HG03103 (cell line): ENCODE results near the gene TMEM135.

ENCODE experiments used
- ATAC-seq: cut with Tn5 transposase; IDR thresholded peaks from one replicate; pipeline ENCODE4 v1.9.1; 2021; ENCODE audit warnings: low read depth; ENCODE audit not compliant: unreplicated experiment

Gene TMEM135

DNA sequence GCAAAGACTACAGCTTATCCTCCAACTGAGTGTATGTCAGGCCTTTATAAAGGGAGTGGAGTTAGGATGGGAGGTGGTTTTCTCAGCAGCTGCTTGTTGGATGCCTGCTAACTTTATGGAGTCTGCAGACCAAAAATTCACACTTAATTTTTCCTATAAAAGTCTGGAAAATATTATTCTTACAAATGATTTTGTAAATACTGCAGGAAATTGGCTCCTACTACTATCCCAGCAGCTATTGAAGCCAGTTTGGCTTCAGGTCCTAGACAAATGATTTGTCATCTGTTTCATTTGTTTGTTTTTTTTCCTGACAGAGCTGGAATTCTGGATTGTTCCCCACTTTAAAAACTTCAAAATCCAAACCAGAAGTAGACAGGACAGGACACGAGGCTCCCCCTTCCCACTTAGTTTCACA is 292.5 kb downstream of the TMEM135 start:
- no peak for ATAC-seq

DNA sequence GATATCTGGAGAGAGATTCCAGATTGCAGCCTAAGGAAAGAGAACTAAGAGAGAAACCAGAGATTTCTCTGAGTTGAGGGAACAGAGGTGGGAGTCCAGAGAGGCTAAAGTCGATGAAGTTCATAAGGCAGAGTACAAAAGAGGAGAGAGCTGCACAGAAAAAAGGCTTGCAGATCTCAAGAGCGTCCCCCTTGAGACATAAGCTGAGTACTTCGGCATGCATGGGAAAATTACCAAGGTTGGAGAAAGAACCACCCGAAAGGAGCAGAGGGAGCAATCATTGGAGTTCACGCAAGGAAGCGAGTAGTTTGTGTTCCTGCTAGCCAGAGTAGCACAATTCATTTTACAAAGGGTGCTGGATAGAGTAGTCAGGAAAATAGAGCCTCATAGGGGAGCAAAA is 293.5 kb downstream of the TMEM135 start:
- ATAC-seq = no peak

DNA sequence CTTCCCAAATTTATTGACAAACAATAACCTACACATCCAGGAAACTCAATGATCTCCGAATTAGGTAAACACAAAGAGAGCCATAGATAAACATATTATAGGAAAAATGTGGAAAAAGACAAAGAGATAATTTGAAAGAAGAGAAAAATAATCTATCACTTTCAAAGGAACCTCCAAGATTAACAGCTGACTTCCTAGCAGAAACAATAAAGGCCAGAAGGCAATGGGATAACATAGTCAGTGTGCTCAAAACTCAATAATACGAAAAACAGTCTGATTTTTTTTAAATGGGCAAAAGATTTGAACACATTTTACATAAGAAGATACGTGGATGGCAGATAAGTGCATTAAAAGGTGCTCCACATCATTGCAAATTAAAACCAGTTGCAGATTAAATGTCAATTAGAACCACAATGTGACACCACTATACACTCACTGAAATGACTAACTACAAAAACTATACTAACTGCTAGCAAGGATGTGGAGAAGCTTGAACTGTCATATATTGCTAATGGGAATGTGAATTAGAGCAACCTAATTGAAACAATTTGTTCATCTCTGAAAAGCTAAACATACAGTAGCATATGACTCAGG is 300.4 kb downstream of the TMEM135 start:
- ATAC-seq = no peak

DNA sequence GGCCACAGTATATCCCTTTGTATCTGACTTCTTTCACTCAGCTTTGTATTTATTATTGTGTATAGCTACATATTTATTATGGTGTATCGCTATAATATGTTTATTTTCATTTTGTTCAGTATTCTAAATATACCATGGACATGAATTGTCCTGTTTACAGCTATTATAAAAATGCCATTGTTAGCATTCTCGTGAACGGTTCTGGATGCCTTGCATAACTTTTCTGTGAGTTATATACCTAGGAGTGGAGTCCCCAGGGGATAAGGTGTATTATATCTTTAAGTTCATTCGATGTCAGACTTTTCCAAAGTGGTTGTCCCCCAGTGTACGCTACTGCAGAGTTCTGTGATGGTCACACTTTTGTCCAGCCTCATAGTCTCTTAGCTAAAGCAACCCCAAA is 301.7 kb downstream of the TMEM135 start:
- no peak for ATAC-seq

DNA sequence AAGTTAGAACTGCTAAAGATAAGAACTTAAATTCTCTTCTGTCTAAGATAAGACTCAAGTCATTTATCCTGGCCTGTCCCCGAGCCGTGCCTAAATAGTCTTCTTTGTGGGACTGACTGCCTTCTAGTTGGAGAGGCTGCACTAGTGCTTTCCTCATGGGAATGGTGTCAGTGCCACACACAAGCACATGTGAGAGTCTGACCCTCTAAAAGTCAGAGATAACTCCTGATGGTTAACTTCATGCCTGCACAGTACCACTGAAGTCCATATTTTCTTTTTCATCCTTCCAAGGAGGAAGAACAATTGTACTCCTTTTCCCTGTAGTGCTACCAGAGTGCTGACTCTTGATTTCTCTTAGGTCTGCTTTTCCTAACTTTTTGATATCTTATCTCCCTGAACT is 309.7 kb downstream of the TMEM135 start:
- ATAC-seq = no peak

DNA sequence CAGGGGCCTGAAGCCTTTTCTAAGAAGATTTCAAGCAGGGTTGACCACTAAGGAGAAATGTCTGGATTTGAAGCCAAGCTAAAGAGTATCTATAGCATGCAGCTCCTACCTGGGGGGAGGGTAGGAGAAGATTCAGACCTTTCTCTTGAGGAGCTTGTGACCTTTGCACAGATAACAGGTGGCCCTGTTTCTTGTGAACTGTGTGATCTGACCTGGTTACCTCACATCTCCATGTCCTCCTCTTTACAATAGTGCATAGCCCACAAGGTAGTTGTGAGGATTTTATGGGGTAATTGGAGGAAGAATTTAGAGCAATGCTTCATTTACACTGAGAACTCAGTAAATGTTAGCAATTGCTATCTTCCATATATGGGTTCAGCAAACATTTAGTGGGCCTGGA is 310.1 kb downstream of the TMEM135 start:
- ATAC-seq = no peak

DNA sequence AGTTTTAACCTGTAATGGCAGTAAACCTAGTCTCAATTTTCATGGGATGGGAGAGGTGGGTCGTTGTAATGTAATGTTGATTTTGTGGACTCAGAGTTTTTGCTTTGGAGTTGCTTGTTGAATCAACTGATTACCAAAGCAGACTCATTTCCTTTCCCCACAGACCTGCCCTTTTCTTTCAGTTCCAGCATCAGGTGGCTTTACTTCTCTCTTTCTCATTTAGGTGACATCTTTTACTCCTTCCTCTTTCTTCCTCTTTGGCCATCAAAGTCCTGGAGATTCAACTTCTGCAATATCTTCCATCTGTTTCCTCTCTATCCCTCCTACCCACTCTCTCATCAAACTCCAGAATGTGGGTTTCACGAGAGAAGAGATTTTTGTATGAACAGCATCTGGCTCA is 313.9 kb downstream of the TMEM135 start:
- ATAC-seq = no peak

DNA sequence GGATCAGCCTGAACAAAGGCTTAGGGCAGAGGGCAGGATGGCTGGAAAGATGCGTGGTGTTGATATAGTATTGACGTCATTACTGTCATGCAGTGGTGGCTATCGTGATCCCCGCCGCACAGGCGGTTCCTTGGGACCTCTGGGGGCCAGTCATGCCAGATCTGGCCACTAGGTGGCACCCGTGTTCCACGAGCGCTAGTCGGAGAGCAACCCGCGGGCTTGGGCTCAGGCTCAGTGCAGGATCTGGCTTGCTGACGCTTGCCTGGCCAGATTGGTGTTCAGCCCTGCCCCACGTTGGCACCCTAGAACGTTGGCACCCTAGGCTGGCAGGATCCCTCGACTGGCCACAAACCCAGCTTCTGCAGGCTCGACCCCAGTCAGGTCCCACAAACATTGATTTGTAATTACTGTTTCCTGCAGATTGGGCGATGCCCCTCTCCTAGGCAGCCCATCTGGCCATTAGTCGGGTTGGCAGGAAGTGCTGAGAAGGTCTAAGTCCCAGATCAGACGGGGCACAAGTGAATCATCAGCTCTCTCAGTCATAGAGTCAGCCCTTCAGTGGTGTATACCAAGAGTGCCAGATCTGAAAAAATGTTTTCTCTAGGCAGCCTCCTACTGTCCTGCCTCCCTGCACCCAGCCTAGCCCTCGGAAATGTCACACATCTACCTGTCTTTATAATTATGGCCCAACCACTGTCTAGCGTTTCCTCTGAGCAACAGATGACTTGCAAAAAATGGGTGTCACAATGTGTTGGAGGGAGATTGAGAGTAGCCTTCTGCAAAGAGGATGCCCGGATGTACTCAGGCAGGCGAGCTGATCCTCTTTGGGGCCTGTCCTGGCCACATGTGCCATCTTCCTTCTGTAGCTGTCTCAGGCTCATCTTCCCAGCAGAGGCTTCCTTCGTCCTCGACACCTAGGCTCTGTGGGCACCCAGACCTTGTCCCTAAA is 315.3 kb downstream of the TMEM135 start:
- ATAC-seq = peak; percentile 91

DNA sequence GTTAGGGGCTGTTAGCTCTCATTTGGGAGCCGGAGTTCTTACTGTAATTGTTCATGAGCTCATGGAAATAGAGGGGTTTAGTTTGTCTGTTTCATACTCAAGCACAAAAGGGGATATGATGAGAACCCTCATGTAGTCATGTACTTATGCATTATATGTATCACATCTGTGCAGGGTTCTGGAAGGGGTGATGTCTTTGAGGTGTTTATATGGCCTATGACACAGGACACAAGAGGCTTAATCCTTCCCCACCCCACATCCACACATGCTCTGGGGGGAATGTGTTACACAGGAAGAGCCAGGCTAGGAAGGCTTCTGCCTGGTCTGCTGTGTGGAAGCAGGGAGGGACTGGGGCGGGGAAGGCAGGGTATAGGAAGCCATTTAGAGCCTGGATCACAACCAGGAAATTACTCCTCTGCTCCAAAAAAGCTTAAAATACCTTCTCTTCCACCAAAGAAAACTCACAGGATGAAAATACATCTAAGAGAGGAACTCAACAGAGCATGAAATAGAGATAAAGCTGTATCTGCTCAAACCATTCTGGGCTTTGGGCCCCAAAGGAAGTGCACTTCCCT is 316.1 kb downstream of the TMEM135 start:
- ATAC-seq = no peak

DNA sequence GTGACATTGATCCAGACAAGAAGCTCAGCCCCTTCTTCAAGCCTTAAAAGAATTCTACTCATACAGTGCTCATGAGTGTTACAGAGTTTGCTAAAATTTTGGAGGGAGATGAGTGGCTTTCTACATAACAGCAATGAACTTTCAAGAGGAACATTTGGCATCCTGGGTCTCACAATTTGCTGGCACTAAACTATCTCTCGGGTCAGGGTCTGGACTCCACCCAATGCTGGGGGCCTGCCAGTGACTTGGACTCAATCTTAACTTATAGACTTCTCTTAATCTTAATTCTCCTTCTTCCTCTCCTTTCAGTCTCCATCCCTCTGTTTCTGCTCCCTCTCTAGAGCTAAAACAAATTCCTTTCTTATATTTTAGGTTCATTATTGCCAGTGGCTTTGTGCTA is 317.9 kb downstream of the TMEM135 start:
- ATAC-seq = no peak

DNA sequence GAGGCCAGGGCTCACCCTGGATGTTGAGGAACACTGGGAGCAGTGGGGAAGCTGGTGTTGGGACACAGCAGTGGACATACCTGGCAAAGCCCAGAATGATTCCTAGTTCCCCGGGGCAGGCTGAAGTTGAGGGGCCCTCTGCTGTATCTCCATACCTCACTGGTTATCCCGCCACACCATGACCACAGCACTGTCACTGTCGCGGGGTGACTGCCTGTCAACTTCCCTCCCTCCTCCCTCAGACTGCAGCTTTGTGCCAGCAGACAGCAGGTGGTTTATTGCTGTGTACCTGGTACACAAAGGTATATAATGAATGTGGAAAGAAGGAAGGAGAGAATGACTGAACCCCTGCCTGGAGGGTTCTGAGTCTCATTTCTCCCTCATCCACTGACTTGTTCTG is 318.7 kb downstream of the TMEM135 start:
- no peak for ATAC-seq

DNA sequence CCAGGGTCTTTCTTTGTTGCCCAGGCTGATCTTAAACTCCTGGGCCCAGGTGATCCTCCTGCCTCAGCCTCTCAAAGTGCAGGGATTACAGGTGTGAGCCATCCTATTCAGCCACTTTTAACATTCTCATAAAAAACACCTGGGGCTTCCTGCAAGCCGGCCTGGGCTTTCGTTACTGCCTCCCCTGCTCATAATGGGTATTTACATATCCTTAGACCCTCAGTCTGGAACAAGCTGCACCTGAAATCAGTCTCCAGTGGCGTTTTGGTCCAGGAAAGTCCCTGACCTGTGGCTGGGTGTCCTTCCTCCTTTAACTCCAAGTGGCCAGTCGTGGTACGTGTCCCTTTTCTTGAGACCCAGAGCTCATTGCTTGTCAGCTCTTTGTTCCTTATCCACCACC is 320.7 kb downstream of the TMEM135 start:
- no peak for ATAC-seq

DNA sequence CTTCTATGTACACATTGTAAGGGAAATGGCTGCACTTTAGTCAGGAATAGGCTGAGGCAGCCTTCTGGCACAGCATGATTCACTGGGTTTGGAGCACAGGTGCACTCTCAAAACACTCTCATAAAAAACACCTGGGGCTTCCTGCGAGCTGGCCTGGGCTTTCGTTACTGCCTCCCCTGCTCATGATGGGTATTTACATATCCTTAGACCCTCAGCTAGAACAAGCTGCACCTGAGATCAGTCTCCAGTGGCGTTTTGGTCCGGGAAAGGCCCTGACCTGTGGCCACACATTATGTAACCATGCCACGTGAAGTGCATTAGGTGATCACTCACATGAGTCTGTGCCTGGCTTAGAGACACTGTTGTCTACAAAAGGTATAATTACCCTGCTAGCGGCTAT is 321.7 kb downstream of the TMEM135 start:
- no peak for ATAC-seq

DNA sequence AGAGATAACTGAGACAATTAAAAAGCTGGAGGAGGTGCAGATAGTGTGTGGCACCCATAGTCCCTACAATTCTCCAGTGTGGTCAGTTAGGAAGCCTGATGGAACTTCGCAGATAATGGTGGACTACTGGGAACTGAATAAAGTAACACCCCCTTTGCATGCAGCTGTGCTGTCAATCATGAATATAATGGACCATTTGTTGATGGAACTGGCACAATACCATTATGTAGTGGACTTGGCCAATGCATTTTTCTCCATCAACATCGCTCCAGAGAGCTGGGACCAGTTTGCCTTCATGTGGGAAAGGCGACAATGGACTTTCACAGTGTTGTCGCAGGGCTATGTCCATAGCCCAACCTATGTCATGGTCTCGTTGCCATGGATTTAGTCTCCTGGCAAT is 324.2 kb downstream of the TMEM135 start:
- ATAC-seq = no peak

DNA sequence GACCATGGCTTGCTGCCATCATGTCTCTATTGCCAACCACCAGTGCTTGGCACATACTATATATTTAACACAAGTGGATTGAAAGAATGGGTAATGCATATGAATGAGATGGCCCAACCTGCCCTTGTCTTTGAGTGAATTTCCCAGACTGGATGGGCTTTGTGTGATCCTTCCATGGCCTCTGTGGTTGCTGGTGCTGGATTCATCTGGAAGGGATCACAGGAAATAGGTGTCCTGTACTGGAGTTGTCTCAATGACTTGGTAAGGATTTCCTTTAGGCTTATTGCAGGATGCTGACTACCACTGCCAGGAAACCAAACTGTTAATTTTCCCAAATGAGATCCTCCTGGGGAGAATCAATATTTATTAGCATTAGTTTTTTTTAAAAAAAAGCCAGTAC is 328.6 kb downstream of the TMEM135 start:
- no peak for ATAC-seq

DNA sequence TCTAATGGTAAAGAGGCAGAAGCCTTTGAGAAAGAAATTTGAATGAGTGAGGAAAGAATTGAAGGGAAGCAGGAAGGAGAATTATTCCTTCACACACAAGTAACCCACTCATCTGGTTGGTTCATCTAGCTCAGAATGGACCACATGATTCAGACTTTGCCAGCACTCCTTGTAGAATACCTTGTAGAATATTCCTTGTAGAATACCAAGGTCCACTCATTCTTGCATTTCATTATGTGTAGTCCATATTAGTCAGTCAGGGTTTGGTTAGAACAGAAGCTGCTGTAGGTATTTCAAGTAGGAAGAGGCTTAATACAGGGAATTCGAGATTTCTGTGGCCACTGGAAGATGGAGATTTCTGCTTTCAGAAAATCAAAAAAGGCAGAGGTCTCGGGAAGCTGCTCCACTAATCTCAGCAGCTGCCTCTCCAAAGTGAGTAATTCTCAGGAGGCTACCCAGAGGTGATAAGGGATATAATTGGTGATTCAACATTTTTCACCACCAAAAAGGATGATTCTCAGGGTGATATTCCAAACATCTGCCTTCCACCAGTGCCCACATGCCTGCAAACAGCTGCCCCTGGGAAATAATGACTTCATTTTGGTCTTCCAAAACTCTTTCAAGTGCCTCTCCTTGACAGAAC is 329.1 kb downstream of the TMEM135 start:
- ATAC-seq = no peak

DNA sequence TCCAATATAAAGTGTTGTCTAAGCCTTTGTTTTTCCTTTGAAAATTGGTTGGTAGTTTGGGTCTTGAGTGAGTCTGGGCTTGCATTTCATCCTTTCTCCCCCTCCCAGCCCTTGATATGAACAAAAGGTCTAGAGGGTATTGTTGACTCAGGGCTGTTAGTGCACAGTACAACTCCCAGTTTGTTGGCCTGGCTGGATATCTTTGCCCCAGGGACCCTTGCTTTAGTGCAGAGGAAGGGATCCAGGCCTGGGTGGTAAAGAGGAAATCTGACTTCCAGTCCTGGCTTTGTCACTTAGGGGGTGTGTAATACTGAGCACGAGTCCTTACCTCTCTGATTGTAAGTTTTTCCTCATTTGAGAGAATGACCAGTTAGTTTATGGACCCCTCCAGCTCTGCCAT is 330.4 kb downstream of the TMEM135 start:
- ATAC-seq = no peak

DNA sequence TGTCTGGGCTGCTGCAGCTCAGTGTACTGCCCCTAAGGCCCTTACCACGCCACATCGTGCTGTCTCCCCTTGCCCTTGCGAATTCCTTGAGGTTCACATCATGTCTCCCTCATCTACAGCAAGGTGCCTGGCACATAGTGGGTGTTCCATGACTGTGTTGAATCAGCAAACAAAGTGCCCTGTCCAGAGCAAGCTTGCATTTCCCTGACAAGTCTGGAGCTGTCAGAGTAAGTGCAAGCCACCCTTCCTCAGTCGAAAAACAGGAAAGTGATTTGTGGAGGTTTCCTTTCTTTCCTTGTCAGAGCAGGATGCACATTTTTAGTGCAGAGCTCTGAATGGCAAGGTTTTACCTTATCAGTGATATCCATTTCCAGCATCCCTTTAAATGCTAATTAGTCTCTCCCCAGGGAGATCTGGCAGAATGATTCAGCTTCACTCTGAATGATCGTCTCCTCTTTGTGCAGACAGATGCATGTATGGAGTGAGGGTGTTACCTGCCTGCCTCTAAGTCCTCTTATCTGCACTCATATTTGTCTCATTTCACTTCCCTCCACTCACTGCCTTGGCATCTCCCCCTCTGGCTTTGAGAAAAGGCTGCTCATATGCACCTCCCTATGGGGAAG is 331.2 kb downstream of the TMEM135 start:
- ATAC-seq = no peak

DNA sequence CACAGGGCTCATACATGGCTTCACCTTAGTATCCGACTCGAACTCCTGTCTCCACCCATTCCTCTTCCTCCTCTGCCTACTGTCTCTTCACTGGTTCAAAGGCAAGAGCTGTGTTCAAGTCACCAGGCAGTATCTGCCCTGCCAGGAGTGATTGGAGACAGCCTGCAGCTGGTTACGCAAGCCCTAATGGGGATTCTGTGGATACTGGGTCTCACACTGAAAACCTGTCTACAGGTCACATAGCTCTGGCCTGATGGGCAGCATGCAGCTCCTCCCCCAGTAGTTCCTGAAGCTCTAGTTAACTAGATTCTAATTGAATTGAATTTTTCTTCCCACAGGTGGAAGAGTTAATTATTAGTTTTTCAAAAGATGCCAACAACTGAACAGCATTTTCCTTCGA is 332.2 kb downstream of the TMEM135 start:
- no peak for ATAC-seq

DNA sequence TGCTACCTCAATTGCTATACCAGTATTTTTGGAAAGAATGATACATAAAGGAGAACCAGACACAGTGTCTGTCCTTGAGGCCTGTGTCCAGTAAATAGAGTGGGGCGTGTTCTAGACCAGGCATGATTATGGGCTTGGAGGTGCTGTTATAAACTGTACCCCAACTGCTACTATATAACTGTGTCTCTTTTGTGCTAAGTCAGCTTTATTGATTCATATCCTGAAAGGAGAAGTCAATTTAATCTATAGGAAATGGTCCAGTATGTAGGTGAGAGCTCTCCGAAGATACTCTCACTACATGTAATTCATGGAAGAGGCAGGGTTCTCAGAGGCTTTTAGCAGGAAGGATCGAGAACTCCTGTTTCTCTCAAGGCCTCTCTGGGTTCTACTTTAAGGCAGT is 334.3 kb downstream of the TMEM135 start:
- no peak for ATAC-seq
